ENCODE data around the gene IBA57.

DNA sequence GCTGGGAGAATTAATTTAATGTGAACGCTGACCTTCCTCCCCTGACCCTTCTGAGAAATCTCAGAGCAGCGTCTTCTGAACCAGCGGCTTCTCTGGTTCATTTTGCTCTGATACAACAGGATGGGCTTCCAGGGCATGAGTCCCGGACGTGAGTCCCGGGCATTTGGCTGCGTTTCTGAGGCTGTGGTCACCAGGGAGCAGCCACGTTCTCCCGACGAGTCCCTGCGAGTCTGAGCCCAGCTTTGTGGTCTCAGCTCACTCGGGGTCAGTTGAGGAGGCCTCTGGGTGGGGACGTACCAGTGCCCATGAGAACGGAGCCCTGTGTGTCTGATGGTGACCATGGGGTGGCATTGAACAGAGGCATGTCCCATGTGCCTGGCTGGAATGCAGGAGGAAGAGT is 24.6 kb downstream of the IBA57 start:
- TF ChIP-seq POLR2AphosphoS5 (IDR thresholded peaks at IDR 0.05; ENCODE audit: low read depth, low read length) (no peak), POLR2A (IDR thresholded peaks at IDR 0.05; ENCODE audit: low read depth, low read length) (no peak)

All from GM12891 (cell line).